Neural cell (in vitro differentiated cells): ENCODE data around the gene CEP78. TPM values are rescaled to one million over a fixed set of nuclear protein-coding genes. Genes with fewer than 3 reads are reported as not detected.

Experiments
- H2AFZ ChIP-seq: fragments of 200-600, 300-800 bp; sonication (generic), shearing (Covaris generic); 2 replicates; pipeline ENCODE4 v1.6.0; 2014; ENCODE audit warnings: low read depth, mild to moderate bottlenecking, antibody characterized with exemption, low read length, moderate library complexity
- H3F3A ChIP-seq: fragments of 200-600 bp; shearing (Covaris generic); 2 replicates; pipeline ENCODE4 v1.6.1; 2016; ENCODE audit warnings: mild to moderate bottlenecking, moderate library complexity, mixed read lengths, antibody characterized with exemption, low read length; ENCODE audit not compliant: insufficient read depth, poor library complexity, severe bottlenecking
- H3K27ac ChIP-seq: fragments of 200-600, 300-800 bp; sonication (generic), shearing (Covaris generic); 2 replicates; pipeline ENCODE4 v1.5.1; 2014; ENCODE audit warnings: mild to moderate bottlenecking, low read length, moderate library complexity
- H3K27me3 ChIP-seq: fragments of 300-800, 200-600 bp; sonication (generic), shearing (Covaris generic); 2 replicates; pipeline ENCODE4 v1.6.0; 2014; ENCODE audit warnings: mild to moderate bottlenecking, low read depth, low read length, moderate library complexity; ENCODE audit not compliant: insufficient read depth
- H3K36me3 ChIP-seq: fragments of 300-800, 200-600 bp; sonication (generic), shearing (Covaris generic); 2 replicates; pipeline ENCODE4 v1.5.1; 2014; ENCODE audit warnings: mild to moderate bottlenecking, antibody characterized with exemption, low read length, moderate library complexity; ENCODE audit not compliant: insufficient read depth
- H3K4me2 ChIP-seq: fragments of 300-800, 200-600 bp; sonication (generic), shearing (Covaris generic); 2 replicates; pipeline ENCODE4 v1.6.0; 2014; ENCODE audit warnings: mild to moderate bottlenecking, low read length
- H3K4me3 ChIP-seq: fragments of 300-800, 200-600 bp; sonication (generic), shearing (Covaris generic); 2 replicates; pipeline ENCODE4 v1.5.1; 2014; ENCODE audit warnings: mild to moderate bottlenecking, low read length, moderate library complexity
- H3K79me2 ChIP-seq: fragments of 200-600 bp; shearing (Covaris generic); replicated peaks from 2 replicates; pipeline ENCODE4 v1.6.0; 2014; ENCODE audit warnings: mild to moderate bottlenecking, low read length, moderate library complexity; ENCODE audit not compliant: insufficient read depth
- H3K9ac ChIP-seq: fragments of 300-800, 200-600 bp; sonication (generic), shearing (Covaris generic); 2 replicates; pipeline ENCODE4 v1.6.1; 2016; ENCODE audit warnings: mild to moderate bottlenecking, low read length, mixed read lengths
- H3K9me2 ChIP-seq: fragments of 200-600 bp; shearing (Covaris generic); 2 replicates; pipeline ENCODE4 v1.6.1; 2016; ENCODE audit warnings: mild to moderate bottlenecking, low read length, mixed read lengths; ENCODE audit not compliant: insufficient read depth
- H3K9me3 ChIP-seq: fragments of 200-600, 300-800 bp; sonication (generic), shearing (Covaris generic); 2 replicates; pipeline ENCODE4 v1.6.1; 2016; ENCODE audit warnings: mild to moderate bottlenecking, mixed run types, low read length, moderate library complexity, mixed read lengths
- H4K20me1 ChIP-seq: fragments of 200-600 bp; shearing (Covaris generic); 2 replicates; pipeline ENCODE4 v1.6.1; 2016; ENCODE audit warnings: mild to moderate bottlenecking, mixed run types; ENCODE audit not compliant: insufficient read depth
- EP300 ChIP-seq: fragments of 450-650 bp; conservative IDR thresholded peaks from 2 replicates; pipeline ENCODE4 v1.6.1; 2014; ENCODE audit warnings: antibody characterized with exemption, mild to moderate bottlenecking, moderate library complexity; ENCODE audit not compliant: poor library complexity, severe bottlenecking
- EZH2 ChIP-seq: fragments of 200-600, 300-800 bp; shearing (Covaris generic), sonication (generic); IDR thresholded peaks from 2 replicates; pipeline ENCODE4 v1.6.1; 2014; ENCODE audit warnings: antibody characterized with exemption, low read length, borderline replicate concordance, mild to moderate bottlenecking; ENCODE audit not compliant: insufficient read depth, poor library complexity, severe bottlenecking
- MXI1 ChIP-seq: fragments of 450-650 bp; conservative IDR thresholded peaks from 2 replicates; pipeline ENCODE4 v1.6.1; 2014; ENCODE audit warnings: antibody characterized with exemption, mild to moderate bottlenecking; ENCODE audit not compliant: poor library complexity, severe bottlenecking
- POLR2AphosphoS5 ChIP-seq: IDR thresholded peaks from 2 replicates; pipeline ENCODE4 v1.6.1; 2012
- RAD21 ChIP-seq: fragments of 450-650 bp; conservative IDR thresholded peaks from 2 replicates; pipeline ENCODE4 v1.6.1; 2014; ENCODE audit warnings: antibody characterized with exemption, mild to moderate bottlenecking, moderate library complexity
- SMC3 ChIP-seq: fragments of 450-650 bp; conservative IDR thresholded peaks from 2 replicates; pipeline ENCODE4 v1.6.1; 2014; ENCODE audit warnings: antibody characterized with exemption, mild to moderate bottlenecking, moderate library complexity; ENCODE audit not compliant: poor library complexity
- TAF1 ChIP-seq: IDR thresholded peaks from 2 replicates; pipeline ENCODE4 v1.6.1; 2012; ENCODE audit warnings: low read depth
- polyA plus RNA-seq: library from polyadenylated mRNA; depleted of rRNA; stranded (reverse); fragments of >200 nt; gene quantifications from 2 replicates; pipeline ENCODE4 v1.2.3, GENCODE V29; 2014
- TF ChIP-seq, protein P1 (sequence below): fragments of 450-650 bp; IDR thresholded peaks from 2 replicates; pipeline ENCODE4 v1.5.1; 2014; ENCODE audit warnings: antibody characterized with exemption, mild to moderate bottlenecking, moderate library complexity; ENCODE audit not compliant: poor library complexity, severe bottlenecking
- TF ChIP-seq, protein P2 (sequence below): IDR thresholded peaks from 2 replicates; pipeline ENCODE4 v1.6.1; 2012; ENCODE audit warnings: borderline replicate concordance

CEP78 gene
- polyA plus RNA-seq, 1 donor from 2014 or later: 57.8 TPM

DNA sequence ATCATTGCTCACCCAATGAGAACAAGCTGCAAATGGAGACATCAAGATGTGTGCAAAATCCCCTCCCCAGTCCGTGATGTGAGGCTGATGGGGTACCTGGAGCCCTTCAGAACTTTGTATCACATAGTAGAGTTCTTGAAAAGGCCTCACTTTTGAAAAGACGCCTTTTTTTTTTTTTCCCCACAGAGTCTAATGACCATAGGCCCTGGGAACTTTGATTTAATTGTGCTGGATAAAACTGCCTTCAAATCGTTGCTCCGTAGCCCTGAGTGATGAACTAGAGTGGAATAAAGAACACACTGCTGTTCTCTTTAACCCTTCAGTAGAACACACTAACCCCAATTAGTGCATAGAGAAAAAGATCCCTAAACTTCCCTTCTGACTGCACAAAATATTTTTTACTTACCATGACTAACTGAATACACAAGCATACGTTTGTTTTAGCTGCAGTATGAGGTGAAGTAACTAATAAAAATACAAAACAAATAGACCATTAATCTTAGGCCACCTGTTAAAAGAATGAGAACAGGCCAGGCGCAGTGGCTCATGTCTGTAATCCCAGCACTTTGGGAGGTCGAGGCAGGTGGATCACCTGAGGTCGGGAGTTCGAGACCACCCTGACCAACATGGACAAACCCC is 76.1 kb downstream of the CEP78 start:
- Histone ChIP-seq H3F3A (no peaks in the 10 kb centered on the region), H3K9me2 (no peaks in the 10 kb centered on the region), H4K20me1 (no peaks in the 10 kb centered on the region), H3K4me3 (no peak overlapping the region), H3K36me3 (no peaks in the 10 kb centered on the region), H3K9me3 (no peaks in the 10 kb centered on the region), H2AFZ (no peak overlapping the region), H3K27ac (no peak overlapping the region), H3K27me3 (no peaks in the 10 kb centered on the region), H3K9ac (no peak overlapping the region), H3K79me2 (no peaks in the 10 kb centered on the region), H3K4me2 (no peak overlapping the region)
- TF ChIP-seq EP300 (no peak), MXI1 (no peak), POLR2AphosphoS5 (no peak), SMC3 (no peak), RAD21 (no peak), EZH2 (no peak), TAF1 (no peak)
- TF ChIP-seq, protein P1, sequence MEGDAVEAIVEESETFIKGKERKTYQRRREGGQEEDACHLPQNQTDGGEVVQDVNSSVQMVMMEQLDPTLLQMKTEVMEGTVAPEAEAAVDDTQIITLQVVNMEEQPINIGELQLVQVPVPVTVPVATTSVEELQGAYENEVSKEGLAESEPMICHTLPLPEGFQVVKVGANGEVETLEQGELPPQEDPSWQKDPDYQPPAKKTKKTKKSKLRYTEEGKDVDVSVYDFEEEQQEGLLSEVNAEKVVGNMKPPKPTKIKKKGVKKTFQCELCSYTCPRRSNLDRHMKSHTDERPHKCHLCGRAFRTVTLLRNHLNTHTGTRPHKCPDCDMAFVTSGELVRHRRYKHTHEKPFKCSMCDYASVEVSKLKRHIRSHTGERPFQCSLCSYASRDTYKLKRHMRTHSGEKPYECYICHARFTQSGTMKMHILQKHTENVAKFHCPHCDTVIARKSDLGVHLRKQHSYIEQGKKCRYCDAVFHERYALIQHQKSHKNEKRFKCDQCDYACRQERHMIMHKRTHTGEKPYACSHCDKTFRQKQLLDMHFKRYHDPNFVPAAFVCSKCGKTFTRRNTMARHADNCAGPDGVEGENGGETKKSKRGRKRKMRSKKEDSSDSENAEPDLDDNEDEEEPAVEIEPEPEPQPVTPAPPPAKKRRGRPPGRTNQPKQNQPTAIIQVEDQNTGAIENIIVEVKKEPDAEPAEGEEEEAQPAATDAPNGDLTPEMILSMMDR: no peak
- TF ChIP-seq, protein P2, sequence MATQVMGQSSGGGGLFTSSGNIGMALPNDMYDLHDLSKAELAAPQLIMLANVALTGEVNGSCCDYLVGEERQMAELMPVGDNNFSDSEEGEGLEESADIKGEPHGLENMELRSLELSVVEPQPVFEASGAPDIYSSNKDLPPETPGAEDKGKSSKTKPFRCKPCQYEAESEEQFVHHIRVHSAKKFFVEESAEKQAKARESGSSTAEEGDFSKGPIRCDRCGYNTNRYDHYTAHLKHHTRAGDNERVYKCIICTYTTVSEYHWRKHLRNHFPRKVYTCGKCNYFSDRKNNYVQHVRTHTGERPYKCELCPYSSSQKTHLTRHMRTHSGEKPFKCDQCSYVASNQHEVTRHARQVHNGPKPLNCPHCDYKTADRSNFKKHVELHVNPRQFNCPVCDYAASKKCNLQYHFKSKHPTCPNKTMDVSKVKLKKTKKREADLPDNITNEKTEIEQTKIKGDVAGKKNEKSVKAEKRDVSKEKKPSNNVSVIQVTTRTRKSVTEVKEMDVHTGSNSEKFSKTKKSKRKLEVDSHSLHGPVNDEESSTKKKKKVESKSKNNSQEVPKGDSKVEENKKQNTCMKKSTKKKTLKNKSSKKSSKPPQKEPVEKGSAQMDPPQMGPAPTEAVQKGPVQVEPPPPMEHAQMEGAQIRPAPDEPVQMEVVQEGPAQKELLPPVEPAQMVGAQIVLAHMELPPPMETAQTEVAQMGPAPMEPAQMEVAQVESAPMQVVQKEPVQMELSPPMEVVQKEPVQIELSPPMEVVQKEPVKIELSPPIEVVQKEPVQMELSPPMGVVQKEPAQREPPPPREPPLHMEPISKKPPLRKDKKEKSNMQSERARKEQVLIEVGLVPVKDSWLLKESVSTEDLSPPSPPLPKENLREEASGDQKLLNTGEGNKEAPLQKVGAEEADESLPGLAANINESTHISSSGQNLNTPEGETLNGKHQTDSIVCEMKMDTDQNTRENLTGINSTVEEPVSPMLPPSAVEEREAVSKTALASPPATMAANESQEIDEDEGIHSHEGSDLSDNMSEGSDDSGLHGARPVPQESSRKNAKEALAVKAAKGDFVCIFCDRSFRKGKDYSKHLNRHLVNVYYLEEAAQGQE: no peak

DNA sequence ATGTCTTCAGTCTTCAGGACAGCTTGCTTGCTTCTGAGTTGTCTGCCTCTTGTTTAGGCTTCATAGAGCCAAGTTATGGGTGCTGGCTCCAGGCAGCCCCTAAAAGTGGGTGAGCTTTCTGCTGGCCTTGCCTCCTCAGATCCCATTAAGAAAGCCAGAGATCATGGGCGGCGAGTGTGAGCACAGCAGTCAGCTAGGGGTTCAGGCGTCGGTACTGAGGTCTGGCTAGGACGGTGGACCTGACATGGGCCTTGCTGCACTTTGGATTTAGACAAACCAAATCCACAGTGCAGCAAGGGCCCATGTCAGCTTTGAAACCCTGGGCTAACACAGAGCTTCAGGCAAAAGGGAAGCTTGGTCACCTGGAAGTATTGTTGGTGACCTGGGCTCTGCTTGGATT is 78.7 kb downstream of the CEP78 start:
- Histone ChIP-seq H3K27ac (no peak overlapping the region), H3K27me3 (no peaks in the 10 kb centered on the region), H3F3A (no peaks in the 10 kb centered on the region), H3K4me3 (no peak overlapping the region), H3K9me2 (no peaks in the 10 kb centered on the region), H3K9me3 (no peaks in the 10 kb centered on the region), H2AFZ (no peak overlapping the region), H3K4me2 (no peak overlapping the region), H3K9ac (no peak overlapping the region), H3K36me3 (peaks cover 4% of the 10 kb centered on the region), H3K79me2 (no peaks in the 10 kb centered on the region), H4K20me1 (no peaks in the 10 kb centered on the region)
- TF ChIP-seq RAD21: no peak
- no peak for TF ChIP-seq EZH2
- TF ChIP-seq, protein P2: no peak
- no peak for TF ChIP-seq EP300
- no peak for TF ChIP-seq MXI1
- TF ChIP-seq POLR2AphosphoS5: no peak
- TF ChIP-seq, protein P1: no peak
- no peak for TF ChIP-seq TAF1
- TF ChIP-seq SMC3: no peak
